ENCODE results near the gene OR6C65.
"Not testable (repeated sequence)": the region's sequence is repeated elsewhere in the genome, so short reads cannot be mapped to it uniquely, and the experiment has no call there.

The OR6C65 gene

DNA sequence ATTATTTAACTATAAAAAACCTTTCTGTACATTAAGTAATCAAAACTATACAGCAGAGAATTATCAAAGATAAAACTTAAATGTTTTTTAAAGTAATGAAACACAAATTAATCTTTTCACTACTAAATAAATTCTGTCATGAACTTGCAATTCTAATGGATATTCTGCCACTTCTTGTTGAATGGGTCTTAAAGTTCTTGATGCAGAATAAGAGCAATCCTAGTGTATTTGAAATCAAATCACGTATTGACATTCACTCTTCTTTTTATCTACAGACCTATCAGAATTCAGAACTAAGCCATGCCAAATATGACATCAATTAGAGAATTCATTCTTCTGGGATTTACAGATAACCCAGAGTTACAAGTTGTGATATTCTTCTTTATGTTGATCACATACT, at the start of gene OR6C65:
Gene OR6C65, plus strand, starts transcription at position 301 of the 400 bp plus-strand sequence. Its CDS starts 0 bp downstream, at position 301.
- ChIA-PET POLR2A (no interaction called here), CTCF (no interaction called here)
- no peak for DNase-seq (ENCODE audit: extremely low spot score)
- TF ChIP-seq FOXA1 (IDR thresholded peaks at IDR 0.05), result no peak
- no peak for TF ChIP-seq TARDBP (IDR thresholded peaks at IDR 0.05)
- TF ChIP-seq NFRKB (IDR thresholded peaks at IDR 0.05), result no peak
- TF ChIP-seq HDGF (IDR thresholded peaks at IDR 0.05; ENCODE audit: borderline replicate concordance), result no peak
- no peak for TF ChIP-seq SUZ12 (IDR thresholded peaks at IDR 0.05)
- no peak for TF ChIP-seq BHLHE40 (IDR thresholded peaks at IDR 0.05; ENCODE audit: borderline replicate concordance)
- no peak for TF ChIP-seq ARNT (IDR thresholded peaks at IDR 0.05)
- TF ChIP-seq CTBP1 (IDR thresholded peaks at IDR 0.05; ENCODE audit: borderline replicate concordance), result no peak
- TF ChIP-seq SP1 (IDR thresholded peaks at IDR 0.05), result no peak
- no peak for TF ChIP-seq LEF1 (IDR thresholded peaks at IDR 0.05; ENCODE audit: borderline replicate concordance)
- TF ChIP-seq ZNF384 (IDR thresholded peaks at IDR 0.05), result no peak
- no peak for TF ChIP-seq L3MBTL2 (conservative IDR thresholded peaks at IDR 0.05)
- TF ChIP-seq FOXM1 (IDR thresholded peaks at IDR 0.05; ENCODE audit: borderline replicate concordance), result no peak
- TF ChIP-seq ELF4 (IDR thresholded peaks at IDR 0.05), result no peak
- TF ChIP-seq, protein P1, sequence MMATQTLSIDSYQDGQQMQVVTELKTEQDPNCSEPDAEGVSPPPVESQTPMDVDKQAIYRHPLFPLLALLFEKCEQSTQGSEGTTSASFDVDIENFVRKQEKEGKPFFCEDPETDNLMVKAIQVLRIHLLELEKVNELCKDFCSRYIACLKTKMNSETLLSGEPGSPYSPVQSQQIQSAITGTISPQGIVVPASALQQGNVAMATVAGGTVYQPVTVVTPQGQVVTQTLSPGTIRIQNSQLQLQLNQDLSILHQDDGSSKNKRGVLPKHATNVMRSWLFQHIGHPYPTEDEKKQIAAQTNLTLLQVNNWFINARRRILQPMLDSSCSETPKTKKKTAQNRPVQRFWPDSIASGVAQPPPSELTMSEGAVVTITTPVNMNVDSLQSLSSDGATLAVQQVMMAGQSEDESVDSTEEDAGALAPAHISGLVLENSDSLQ (IDR thresholded peaks at IDR 0.05), result no peak
- TF ChIP-seq FOXK2 (IDR thresholded peaks at IDR 0.05), result no peak

- DNase-seq (ENCODE audit: extremely low spot score); CTCF ChIA-PET; POLR2A ChIA-PET: not testable (repeated sequence)
Observed at GRCh38 chr12:55355338-55355737, 45.0 kb upstream of the OR6C65 start.

DNA sequence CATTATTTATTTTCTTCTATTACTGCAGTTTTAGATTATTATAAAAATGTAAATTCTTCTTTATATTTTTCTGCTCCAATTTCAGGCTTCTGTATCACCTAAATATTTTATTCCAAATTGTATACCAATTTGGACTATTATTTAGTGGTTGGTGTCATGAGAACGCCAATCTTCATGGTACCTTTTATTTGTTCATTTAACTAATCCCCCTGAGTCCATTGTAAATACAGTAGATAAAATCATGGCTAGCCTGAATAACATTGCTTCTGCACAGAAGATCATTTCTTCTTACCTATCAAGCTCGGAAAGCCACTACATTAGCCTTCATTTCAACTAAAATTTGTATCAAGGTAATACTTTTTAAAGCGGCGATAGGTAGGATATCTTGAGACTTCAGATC, 37.7 kb upstream of the OR6C65 start, which contains the start of gene OR6C75:
Gene OR6C75, plus strand, starts transcription at position 301 of the 400 bp plus-strand sequence. CDS start 2,136 bp downstream, outside the sequence.
- ChIA-PET CTCF (no interaction called here), POLR2A (no interaction called here)
- DNase-seq (ENCODE audit: extremely low spot score), result no peak
- TF ChIP-seq SUZ12 (IDR thresholded peaks at IDR 0.05) (no peak), ELF4 (IDR thresholded peaks at IDR 0.05) (no peak), HDGF (IDR thresholded peaks at IDR 0.05; ENCODE audit: borderline replicate concordance) (no peak), FOXK2 (IDR thresholded peaks at IDR 0.05) (no peak), ARNT (IDR thresholded peaks at IDR 0.05) (no peak), NFRKB (IDR thresholded peaks at IDR 0.05) (no peak), BHLHE40 (IDR thresholded peaks at IDR 0.05; ENCODE audit: borderline replicate concordance) (no peak), FOXA1 (IDR thresholded peaks at IDR 0.05) (no peak), ZNF384 (IDR thresholded peaks at IDR 0.05) (no peak), L3MBTL2 (conservative IDR thresholded peaks at IDR 0.05) (no peak), TARDBP (IDR thresholded peaks at IDR 0.05) (no peak), FOXM1 (IDR thresholded peaks at IDR 0.05; ENCODE audit: borderline replicate concordance) (no peak), CTBP1 (IDR thresholded peaks at IDR 0.05; ENCODE audit: borderline replicate concordance) (no peak), LEF1 (IDR thresholded peaks at IDR 0.05; ENCODE audit: borderline replicate concordance) (no peak), SP1 (IDR thresholded peaks at IDR 0.05) (no peak)
- TF ChIP-seq, protein P1 (IDR thresholded peaks at IDR 0.05), result no peak

DNA sequence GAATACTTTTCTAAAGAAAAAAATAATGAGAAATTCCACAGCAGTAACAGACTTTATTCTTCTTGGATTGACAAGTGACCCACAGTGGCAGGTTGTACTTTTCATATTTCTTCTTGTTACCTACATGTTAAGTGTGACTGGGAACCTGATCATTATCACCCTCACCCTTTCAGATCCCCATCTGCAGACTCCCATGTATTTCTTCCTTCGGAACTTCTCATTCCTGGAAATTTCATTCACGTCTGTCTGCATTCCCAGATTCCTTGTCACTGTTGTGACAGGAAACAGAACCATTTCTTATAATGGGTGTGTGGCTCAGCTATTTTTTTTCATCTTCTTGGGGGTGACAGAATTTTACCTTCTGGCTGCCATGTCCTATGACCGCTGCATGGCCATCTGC, 35.2 kb upstream of the OR6C65 start:
- ChIA-PET POLR2A (no interaction called here), CTCF (no interaction called here)
- no peak for TF ChIP-seq TARDBP (IDR thresholded peaks at IDR 0.05)
- no peak for TF ChIP-seq L3MBTL2 (conservative IDR thresholded peaks at IDR 0.05)
- TF ChIP-seq, protein P1 (IDR thresholded peaks at IDR 0.05), result no peak
- no peak for TF ChIP-seq FOXA1 (IDR thresholded peaks at IDR 0.05)
- DNase-seq (ENCODE audit: extremely low spot score), result no peak

- CTCF ChIA-PET, result no interaction called here
- POLR2A ChIA-PET, result no interaction called here
- TF ChIP-seq TARDBP (IDR thresholded peaks at IDR 0.05) (no peak), SP1 (IDR thresholded peaks at IDR 0.05) (no peak), ELF4 (IDR thresholded peaks at IDR 0.05) (no peak), HDGF (IDR thresholded peaks at IDR 0.05; ENCODE audit: borderline replicate concordance) (no peak), CTBP1 (IDR thresholded peaks at IDR 0.05; ENCODE audit: borderline replicate concordance) (no peak), FOXK2 (IDR thresholded peaks at IDR 0.05) (no peak), LEF1 (IDR thresholded peaks at IDR 0.05; ENCODE audit: borderline replicate concordance) (no peak), ARNT (IDR thresholded peaks at IDR 0.05) (no peak), FOXM1 (IDR thresholded peaks at IDR 0.05; ENCODE audit: borderline replicate concordance) (no peak)
- TF ChIP-seq, protein P1 (IDR thresholded peaks at IDR 0.05), result no peak
- no peak for DNase-seq (ENCODE audit: extremely low spot score)
Observed at GRCh38 chr12:55372521-55372920, 27.8 kb upstream of the OR6C65 start.

DNA sequence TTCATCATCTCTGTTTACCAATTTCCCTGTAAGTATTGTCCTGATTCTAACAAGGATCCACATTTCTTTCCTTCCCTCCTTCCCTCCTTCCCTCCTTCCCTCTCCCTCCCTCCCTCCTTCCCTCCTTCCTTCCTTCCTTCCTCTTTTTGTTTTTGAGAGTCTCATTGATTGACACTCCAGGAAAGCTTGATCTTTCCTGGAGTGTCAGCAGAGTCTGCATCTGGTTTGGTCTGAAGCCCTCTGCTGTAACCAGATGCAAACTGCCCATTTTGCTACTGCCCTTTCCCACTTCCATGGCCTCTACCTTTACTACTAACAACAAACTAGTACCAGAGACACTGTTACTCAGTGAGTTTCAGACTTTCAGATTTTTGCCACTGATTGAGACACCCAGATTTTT, 14.4 kb upstream of the OR6C65 start:
- TF ChIP-seq, protein P1 (IDR thresholded peaks at IDR 0.05), result no peak
- TF ChIP-seq TARDBP (IDR thresholded peaks at IDR 0.05) (no peak), ELF4 (IDR thresholded peaks at IDR 0.05) (no peak), HDGF (IDR thresholded peaks at IDR 0.05; ENCODE audit: borderline replicate concordance) (no peak), SP1 (IDR thresholded peaks at IDR 0.05) (no peak), ARNT (IDR thresholded peaks at IDR 0.05) (no peak), FOXA1 (IDR thresholded peaks at IDR 0.05) (no peak), SUZ12 (IDR thresholded peaks at IDR 0.05) (no peak), ZNF384 (IDR thresholded peaks at IDR 0.05) (no peak), L3MBTL2 (conservative IDR thresholded peaks at IDR 0.05) (no peak), FOXK2 (IDR thresholded peaks at IDR 0.05) (no peak), FOXM1 (IDR thresholded peaks at IDR 0.05; ENCODE audit: borderline replicate concordance) (no peak), CTBP1 (IDR thresholded peaks at IDR 0.05; ENCODE audit: borderline replicate concordance) (no peak), NFRKB (IDR thresholded peaks at IDR 0.05) (no peak), BHLHE40 (IDR thresholded peaks at IDR 0.05; ENCODE audit: borderline replicate concordance) (no peak), LEF1 (IDR thresholded peaks at IDR 0.05; ENCODE audit: borderline replicate concordance) (no peak)
- DNase-seq (ENCODE audit: extremely low spot score), result no peak
- POLR2A ChIA-PET, result no interaction called here
- CTCF ChIA-PET, result no interaction called here

Measured in HEK293T (cell line).